ENCODE data around the gene SEPTIN6. TPM values are rescaled to one million over a fixed set of nuclear protein-coding genes. Genes with fewer than 3 reads are reported as not detected.

SEPTIN6 gene
- total RNA-seq, 2 experiments from 2014 or later: 132 to 134 TPM

GRCh38 chrX:119728487-119728886, 35.5 kb upstream of the SEPTIN6 start:
- H3K9me3 ChIP-seq (ENCODE audit: control insufficient read depth in 1 of 2, insufficient read depth in 1 of 2, low read length in 2 of 2): no peaks in the 10 kb centered on the region
- H3K4me3 ChIP-seq (ENCODE audit: low read length): no peak overlapping the region
- TF ChIP-seq CTCF (IDR thresholded peaks at IDR 0.05): no peak
- ChIA-PET POLR2A (interaction anchor here (1.6 to 2.6 kb wide), 3 partner anchors 28 to 46 kb away, joined by 6 to 14 read pairs (median 8); partner anchors contain the start of gene SEPTIN6), CTCF (interaction anchor here (0.6 to 2.6 kb wide), 7 partner anchors 14 to 237 kb away, joined by 3 to 17 read pairs (median 6); no protein-coding TSS in a partner anchor)
- Mint-ChIP-seq H3K4me1 (ENCODE audit: low read depth) (peaks cover 13% of the 10 kb centered on the region), H3K9me3 (no peaks in the 10 kb centered on the region), H3K4me3 (no peak overlapping the region), H3K27ac (no peak overlapping the region), H3K36me3 (ENCODE audit: low read depth) (no peaks in the 10 kb centered on the region), H3K27me3 (no peaks in the 10 kb centered on the region)
- DNase-seq (no peak), ATAC-seq (ENCODE audit: poor library complexity) (no peak)
- H3K27me3 ChIP-seq (ENCODE audit: control insufficient read depth in 1 of 2, insufficient read depth in 2 of 2, low read length in 2 of 2): no peaks in the 10 kb centered on the region
- no peaks in the 10 kb centered on the region for H3K36me3 ChIP-seq (ENCODE audit: insufficient read depth, low read length)
- H3K4me1 ChIP-seq (ENCODE audit: insufficient read depth, low read length): peaks cover 9% of the 10 kb centered on the region
- no peak overlapping the region for H3K27ac ChIP-seq (ENCODE audit: low read depth in 1 of 2, low read length in 2 of 2)
- intact Hi-C loops (cut with DNase I, micrococcal nuclease): loop anchor here in 1 of 2 experiments (5.0 kb wide), 1 partner anchor 106 kb away; no protein-coding TSS in a partner anchor

DNA sequence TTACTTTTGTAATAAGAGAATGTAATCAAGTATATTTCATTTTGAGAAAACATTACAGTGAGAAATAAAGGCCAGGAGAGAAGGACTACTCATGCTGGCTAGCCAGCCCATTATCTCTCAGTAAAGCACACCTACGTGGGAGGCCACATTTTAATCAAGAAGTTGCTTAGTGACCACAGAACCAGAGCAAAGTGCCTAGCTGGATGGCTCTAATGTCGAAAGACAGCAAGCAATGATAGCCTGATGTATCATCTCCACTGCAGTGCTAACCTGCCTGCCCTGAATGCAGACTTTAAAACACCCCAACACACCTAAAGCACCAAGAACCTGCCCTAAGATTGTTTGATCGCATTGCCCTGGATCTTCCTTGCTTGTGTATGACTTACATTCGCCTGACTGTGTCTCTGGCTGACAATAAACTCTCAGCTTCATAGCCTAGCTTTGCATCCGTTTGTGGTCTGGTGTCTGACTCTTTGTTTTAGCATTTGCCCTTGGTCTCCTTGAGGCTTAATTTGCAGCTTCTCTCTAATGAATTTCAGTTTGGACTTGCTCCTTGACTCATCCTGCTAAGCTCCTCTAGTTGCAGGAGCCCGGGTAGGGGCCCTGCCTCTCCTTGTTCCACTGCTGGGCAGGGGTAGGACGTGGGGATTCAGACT, 34.1 kb upstream of the SEPTIN6 start:
- ATAC-seq (ENCODE audit: poor library complexity) (peak; percentile 87), DNase-seq (peak in 10 of 14 experiments; percentile 0 to 58 (median 10))
- Mint-ChIP-seq H3K27me3 (no peaks in the 10 kb centered on the region), H3K9me3 (no peaks in the 10 kb centered on the region), H3K27ac (peak overlapping the region; percentile 77), H3K4me3 (peak overlapping the region; percentile 56), H3K4me1 (ENCODE audit: low read depth) (peaks cover 13% of the 10 kb centered on the region), H3K36me3 (ENCODE audit: low read depth) (no peaks in the 10 kb centered on the region)
- H3K9me3 ChIP-seq (ENCODE audit: control insufficient read depth in 1 of 2, insufficient read depth in 1 of 2, low read length in 2 of 2): no peaks in the 10 kb centered on the region
- H3K36me3 ChIP-seq (ENCODE audit: insufficient read depth, low read length): no peaks in the 10 kb centered on the region
- POLR2A ChIA-PET: interaction anchor here (0.6 to 2.6 kb wide), 12 partner anchors 27 to 154 kb away, joined by 3 to 14 read pairs (median 4); partner anchors contain the start of genes RPL39 and SEPTIN6
- CTCF ChIA-PET: interaction anchor here (1.2 kb wide), 2 partner anchors 211 to 236 kb away, joined by 3 read pairs; no protein-coding TSS in a partner anchor
- H3K27me3 ChIP-seq (ENCODE audit: control insufficient read depth in 1 of 2, insufficient read depth in 2 of 2, low read length in 2 of 2): no peaks in the 10 kb centered on the region
- peaks cover 9% of the 10 kb centered on the region for H3K4me1 ChIP-seq (ENCODE audit: insufficient read depth, low read length)
- no peak overlapping the region for H3K4me3 ChIP-seq (ENCODE audit: low read length)
- TF ChIP-seq CTCF (IDR thresholded peaks at IDR 0.05): no peak
- intact Hi-C loops (cut with DNase I, micrococcal nuclease): loop anchor here in 1 of 2 experiments (5.0 kb wide), 1 partner anchor 105 kb away; no protein-coding TSS in a partner anchor
- H3K27ac ChIP-seq (ENCODE audit: low read depth in 1 of 2, low read length in 2 of 2): no peak overlapping the region

DNA sequence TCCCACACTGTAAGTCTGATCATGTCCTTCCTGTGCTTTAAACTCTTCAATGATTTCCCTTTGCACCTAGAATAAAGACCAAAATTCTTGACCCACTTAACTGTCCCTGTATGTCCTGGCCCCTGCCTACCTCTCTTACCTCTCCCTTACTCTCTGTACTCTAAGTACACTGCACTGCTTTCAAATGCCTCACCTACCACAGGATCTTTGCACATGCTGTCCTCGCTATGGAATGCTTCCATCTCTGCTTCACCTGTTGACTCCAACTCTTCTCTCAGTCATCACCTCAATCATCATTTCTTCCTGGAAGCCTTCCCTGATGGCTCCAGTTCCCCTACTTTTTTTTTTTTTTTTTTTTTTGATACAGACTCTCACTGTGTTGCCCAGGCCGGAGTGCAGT, 29.0 kb upstream of the SEPTIN6 start:
- no peak overlapping the region for H3K4me3 Mint-ChIP-seq
- ChIA-PET CTCF (no interaction called here), POLR2A (no interaction called here)
- H3K9me3 Mint-ChIP-seq: no peaks in the 10 kb centered on the region
- H3K36me3 ChIP-seq (ENCODE audit: insufficient read depth, low read length): no peaks in the 10 kb centered on the region
- H3K9me3 ChIP-seq (ENCODE audit: control insufficient read depth in 1 of 2, insufficient read depth in 1 of 2, low read length in 2 of 2): no peaks in the 10 kb centered on the region
- H3K4me3 ChIP-seq (ENCODE audit: low read length): no peak overlapping the region
- no peak for TF ChIP-seq CTCF (IDR thresholded peaks at IDR 0.05)
- intact Hi-C loops (cut with DNase I, micrococcal nuclease): no loop called here
- no peak overlapping the region for H3K27ac ChIP-seq (ENCODE audit: low read depth in 1 of 2, low read length in 2 of 2)
- no peaks in the 10 kb centered on the region for H3K27me3 Mint-ChIP-seq
- H3K4me1 Mint-ChIP-seq (ENCODE audit: low read depth): peaks cover 2% of the 10 kb centered on the region
- H3K36me3 Mint-ChIP-seq (ENCODE audit: low read depth): no peaks in the 10 kb centered on the region
- H3K27me3 ChIP-seq (ENCODE audit: control insufficient read depth in 1 of 2, insufficient read depth in 2 of 2, low read length in 2 of 2): no peaks in the 10 kb centered on the region
- H3K27ac Mint-ChIP-seq: no peak overlapping the region
- peaks cover 2% of the 10 kb centered on the region for H3K4me1 ChIP-seq (ENCODE audit: insufficient read depth, low read length)
- ATAC-seq (ENCODE audit: poor library complexity) (no peak), DNase-seq (no peak)
